DMS114 treated with DMSO at 0.1 percent for 48 hours (cell line): ENCODE data around the gene ROBO4.

Source experiments
- DNase-seq: peaks from one replicate; lab custom pipeline; 2025; ENCODE audit not compliant: unreplicated experiment; lab: John Stamatoyannopoulos, UW

The ROBO4 gene

GRCh38 chr11:124890683-124891372 is 6.8 kb downstream of the ROBO4 start:
- DNase-seq = no peak

- no peak for DNase-seq
Observed at GRCh38 chr11:124890151-124890550, 7.5 kb downstream of the ROBO4 start.

- DNase-seq = no peak
Observed at GRCh38 chr11:124889191-124890091, 8.2 kb downstream of the ROBO4 start.

- DNase-seq = no peak
Observed at GRCh38 chr11:124887667-124888013, 10.0 kb downstream of the ROBO4 start.

GRCh38 chr11:124886978-124887666 is 10.5 kb downstream of the ROBO4 start:
- no peak for DNase-seq

GRCh38 chr11:124886476-124886875 is 11.2 kb downstream of the ROBO4 start:
- no peak for DNase-seq

GRCh38 chr11:124884869-124885479 is 12.7 kb downstream of the ROBO4 start:
- DNase-seq = no peak

- DNase-seq = no peak
Observed at GRCh38 chr11:124884340-124884739, 13.3 kb downstream of the ROBO4 start.

GRCh38 chr11:124882339-124883071 is 15.2 kb downstream of the ROBO4 start:
- no peak for DNase-seq

- DNase-seq = no peak
Observed at GRCh38 chr11:124880958-124881357, 16.7 kb downstream of the ROBO4 start.

GRCh38 chr11:124880290-124880611 is 17.4 kb downstream of the ROBO4 start:
- DNase-seq = no peak

- DNase-seq = no peak
Observed at GRCh38 chr11:124879493-124880289, 18.0 kb downstream of the ROBO4 start.

GRCh38 chr11:124878759-124879492 is 18.7 kb downstream of the ROBO4 start:
- no peak for DNase-seq

- no peak for DNase-seq
Observed at GRCh38 chr11:124877910-124878758, 19.5 kb downstream of the ROBO4 start.

- no peak for DNase-seq
Observed at GRCh38 chr11:124877631-124877909, 20.1 kb downstream of the ROBO4 start.

- no peak for DNase-seq
Observed at GRCh38 chr11:124876818-124877630, 20.6 kb downstream of the ROBO4 start.

GRCh38 chr11:124875943-124876817 is 21.5 kb downstream of the ROBO4 start:
- DNase-seq = peak; percentile 63
